PC-3 (cell line): ENCODE measurements around the gene MYH14.

Experiments
- EZH2 ChIP-seq: fragments of 300-600 bp; sonication (generic); IDR thresholded peaks from one replicate; pipeline ENCODE4 v1.6.1; 2017; ENCODE audit warnings: antibody characterized with exemption, mild to moderate bottlenecking, low read length; ENCODE audit not compliant: unreplicated experiment
- EZH2phosphoT487 ChIP-seq: fragments of 300-600 bp; sonication (generic); IDR thresholded peaks from 2 replicates; pipeline ENCODE4 v1.6.1; 2018; ENCODE audit warnings: mild to moderate bottlenecking, antibody characterized with exemption, low read length, borderline replicate concordance
- TF ChIP-seq, protein P1 (sequence below): fragments of 300-600 bp; sonication (generic); conservative IDR thresholded peaks from 2 replicates; pipeline ENCODE4 v1.5.1; 2017; ENCODE audit warnings: antibody characterized with exemption, low read depth, mild to moderate bottlenecking, low read length

GRCh38 chr19:50187937-50188336 lies 15.5 kb upstream of the MYH14 start:
- TF ChIP-seq, protein P1, sequence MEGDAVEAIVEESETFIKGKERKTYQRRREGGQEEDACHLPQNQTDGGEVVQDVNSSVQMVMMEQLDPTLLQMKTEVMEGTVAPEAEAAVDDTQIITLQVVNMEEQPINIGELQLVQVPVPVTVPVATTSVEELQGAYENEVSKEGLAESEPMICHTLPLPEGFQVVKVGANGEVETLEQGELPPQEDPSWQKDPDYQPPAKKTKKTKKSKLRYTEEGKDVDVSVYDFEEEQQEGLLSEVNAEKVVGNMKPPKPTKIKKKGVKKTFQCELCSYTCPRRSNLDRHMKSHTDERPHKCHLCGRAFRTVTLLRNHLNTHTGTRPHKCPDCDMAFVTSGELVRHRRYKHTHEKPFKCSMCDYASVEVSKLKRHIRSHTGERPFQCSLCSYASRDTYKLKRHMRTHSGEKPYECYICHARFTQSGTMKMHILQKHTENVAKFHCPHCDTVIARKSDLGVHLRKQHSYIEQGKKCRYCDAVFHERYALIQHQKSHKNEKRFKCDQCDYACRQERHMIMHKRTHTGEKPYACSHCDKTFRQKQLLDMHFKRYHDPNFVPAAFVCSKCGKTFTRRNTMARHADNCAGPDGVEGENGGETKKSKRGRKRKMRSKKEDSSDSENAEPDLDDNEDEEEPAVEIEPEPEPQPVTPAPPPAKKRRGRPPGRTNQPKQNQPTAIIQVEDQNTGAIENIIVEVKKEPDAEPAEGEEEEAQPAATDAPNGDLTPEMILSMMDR: no peak
- no peak for TF ChIP-seq EZH2
- TF ChIP-seq EZH2phosphoT487: no peak
